ENCODE measurements around the gene LRFN2.

The LRFN2 gene

DNA sequence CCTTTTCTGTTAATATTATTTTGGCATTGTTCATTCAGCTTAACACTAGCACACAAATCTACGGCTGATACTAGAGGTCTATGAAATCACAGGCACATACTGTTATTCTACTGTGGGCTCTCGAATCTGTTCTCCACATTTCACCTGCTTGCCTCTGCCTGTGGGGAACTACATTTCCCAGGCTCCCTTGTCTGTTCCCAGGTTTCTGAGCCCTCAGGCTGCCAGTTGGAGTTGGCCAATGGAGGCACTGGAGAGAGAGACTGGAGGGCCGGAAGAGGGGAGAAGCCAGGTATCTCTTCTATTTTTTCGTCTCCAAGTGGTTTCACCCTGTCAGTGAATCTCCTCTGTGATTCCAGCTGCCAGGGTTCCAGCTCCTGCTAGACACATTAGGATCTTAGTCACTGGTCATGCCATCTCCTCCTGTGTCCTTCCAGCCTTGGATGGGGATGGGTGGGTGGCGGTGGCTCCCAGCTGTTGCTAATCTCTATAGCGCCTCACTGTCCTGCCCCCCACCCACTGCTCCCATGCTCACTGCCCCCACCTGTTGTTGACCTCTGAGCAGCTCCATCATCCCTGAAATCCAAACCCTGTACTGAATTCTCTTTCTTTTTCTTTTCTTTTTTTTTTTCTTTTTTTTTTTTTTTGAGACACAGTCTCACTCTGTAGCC, 188.2 kb downstream of the LRFN2 start:
- DNase-seq (ENCODE audit: low spot score): no peak

GRCh38 chr6:40398034-40398691, 189.0 kb downstream of the LRFN2 start:
- DNase-seq (ENCODE audit: low spot score): no peak

DNA sequence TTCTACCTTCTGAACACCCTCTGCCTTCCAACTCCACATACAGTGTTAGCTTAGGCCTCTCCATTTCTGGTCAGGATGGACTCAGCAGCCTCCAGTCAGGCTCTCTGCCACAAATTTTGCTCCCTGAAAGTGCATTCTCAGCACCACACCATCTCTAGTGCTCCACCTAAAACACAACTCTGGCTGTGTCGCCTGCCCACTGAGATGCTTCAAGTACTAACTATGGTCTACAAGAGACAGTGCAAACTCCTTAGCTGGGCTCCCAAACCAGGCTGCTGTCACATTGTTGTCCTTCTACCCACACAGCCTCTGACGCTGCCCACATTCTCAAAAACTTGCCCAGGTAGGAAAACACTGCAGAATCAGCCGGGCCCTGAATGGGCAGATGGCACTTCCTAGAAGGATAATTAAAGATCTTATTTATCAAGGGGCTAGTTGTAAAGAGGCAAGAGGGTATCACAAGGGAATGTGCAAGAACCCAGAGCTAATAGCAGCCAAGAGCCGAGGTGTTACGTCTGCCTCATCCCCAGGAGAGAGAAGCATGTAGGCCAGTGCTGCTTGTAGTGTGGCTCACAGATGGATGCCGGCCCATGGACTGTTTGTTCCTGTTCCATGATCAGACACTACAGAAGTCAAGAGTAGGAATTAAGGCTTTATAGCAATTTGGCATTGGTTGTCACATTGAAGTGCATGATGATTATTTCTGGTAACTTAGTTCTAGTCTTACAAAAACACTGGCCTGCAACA, 189.7 kb downstream of the LRFN2 start:
- DNase-seq (ENCODE audit: low spot score): no peak

GRCh38 chr6:40395698-40396076, 191.5 kb downstream of the LRFN2 start:
- no peak for DNase-seq (ENCODE audit: low spot score)

DNA sequence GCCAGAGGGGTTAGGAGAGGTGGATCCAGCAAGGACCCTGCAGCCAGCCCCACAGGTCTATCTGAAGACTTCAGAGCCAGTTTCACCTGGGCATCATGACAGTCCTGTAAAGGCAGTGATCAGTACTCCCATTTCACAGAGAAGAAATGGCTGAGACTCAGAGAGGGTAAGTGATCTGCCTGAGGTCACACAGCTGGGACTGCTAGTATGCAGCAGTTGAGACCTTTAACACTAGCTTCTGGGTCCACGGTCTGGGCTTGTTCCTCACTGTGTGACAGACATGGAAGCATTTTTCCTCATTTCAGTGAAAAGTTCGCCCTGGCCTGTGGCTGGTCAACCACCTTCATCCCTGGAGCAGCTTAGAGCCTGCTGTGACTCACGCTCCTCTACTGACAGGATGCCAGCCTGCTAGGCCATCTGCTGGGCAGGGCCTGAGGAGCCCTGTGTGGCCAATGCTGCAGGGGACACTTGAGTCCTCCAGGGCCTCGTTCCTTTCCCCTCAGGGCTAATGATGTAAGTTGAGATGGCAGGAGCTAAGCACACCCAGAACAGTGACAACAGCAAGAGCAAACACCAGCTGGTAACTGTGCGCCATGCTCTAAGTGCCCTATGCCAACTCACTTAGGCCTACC, 192.0 kb downstream of the LRFN2 start:
- DNase-seq (ENCODE audit: low spot score): no peak

DNA sequence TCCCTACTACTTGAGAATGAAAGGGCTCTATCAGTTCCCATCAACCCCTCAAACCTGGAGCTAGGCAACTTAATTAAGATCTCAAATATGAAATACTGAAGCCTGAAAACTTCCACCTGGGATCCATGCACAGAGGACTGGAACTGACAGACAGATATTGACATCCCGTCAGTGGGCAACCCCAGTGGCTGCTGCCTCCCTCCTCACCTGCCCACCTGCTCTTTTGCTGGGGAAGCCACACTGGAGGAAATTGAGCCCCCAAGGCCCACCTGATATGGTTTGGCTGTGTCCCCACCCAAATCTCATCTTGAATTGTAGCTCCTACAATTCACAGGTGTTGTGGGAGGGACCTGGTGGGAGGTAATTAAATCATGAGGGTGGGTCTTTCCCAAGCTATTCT, 192.8 kb downstream of the LRFN2 start:
- DNase-seq (ENCODE audit: low spot score): no peak

- DNase-seq (ENCODE audit: low spot score): no peak
Observed at GRCh38 chr6:40393641-40394040, 193.5 kb downstream of the LRFN2 start.

- no peak for DNase-seq (ENCODE audit: low spot score)
Observed at GRCh38 chr6:40392589-40392988, 194.6 kb downstream of the LRFN2 start.

GRCh38 chr6:40391851-40392517, 195.2 kb downstream of the LRFN2 start:
- DNase-seq (ENCODE audit: low spot score): no peak

- DNase-seq (ENCODE audit: low spot score): no peak
Observed at GRCh38 chr6:40391086-40391485, 196.1 kb downstream of the LRFN2 start.

DNA sequence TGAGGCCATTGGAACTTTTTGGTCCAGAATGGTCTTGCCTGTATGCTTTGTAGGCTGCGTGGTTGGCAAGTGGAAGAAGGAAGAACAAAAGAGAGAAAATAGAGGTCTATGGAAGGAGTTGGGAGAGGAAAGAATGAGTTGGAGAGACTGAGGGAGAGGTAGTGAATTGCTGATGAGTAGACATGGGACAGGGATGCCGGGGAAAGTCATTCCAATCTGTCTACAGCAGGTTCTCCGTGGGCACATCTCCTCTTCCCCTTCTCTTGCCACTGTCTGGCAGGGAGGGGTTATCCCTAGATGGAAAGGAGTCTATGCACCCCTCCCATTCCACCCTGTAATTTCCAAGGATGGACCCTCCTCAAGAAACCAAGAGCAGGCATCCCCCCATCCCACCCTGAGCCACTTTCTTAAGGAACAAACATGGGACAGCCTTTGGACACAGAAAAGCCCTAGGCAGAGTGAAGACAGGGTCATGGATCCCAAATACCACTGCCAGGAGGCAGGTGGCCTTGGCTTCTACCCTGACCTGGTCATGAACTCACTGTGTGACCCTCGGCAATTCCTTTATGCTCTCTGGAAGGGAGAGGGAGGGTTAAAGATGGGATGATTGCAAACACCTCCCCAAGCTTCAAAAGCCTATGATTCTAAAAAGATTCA, 196.9 kb downstream of the LRFN2 start:
- no peak for DNase-seq (ENCODE audit: low spot score)

DNA sequence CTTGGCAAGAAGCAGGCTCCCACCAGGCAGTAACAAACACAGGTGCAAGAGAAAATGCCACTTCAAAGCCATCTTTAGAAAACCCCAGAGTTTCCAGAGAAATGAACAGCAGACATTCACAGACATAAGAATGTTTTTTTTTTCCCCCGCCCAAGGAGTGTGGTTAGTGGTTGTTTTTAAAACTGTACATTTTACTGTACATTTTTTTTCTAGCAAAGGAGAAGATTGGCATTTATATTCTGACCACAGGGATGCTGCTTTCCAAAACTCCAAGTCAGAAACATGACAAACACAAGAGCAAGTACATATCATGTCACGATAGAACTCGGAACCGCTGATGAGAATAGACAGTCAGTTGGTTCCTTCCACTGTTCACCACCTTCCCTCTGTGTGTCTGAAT, 197.9 kb downstream of the LRFN2 start:
- no peak for DNase-seq (ENCODE audit: low spot score)

GRCh38 chr6:40387871-40388264, 199.3 kb downstream of the LRFN2 start:
- DNase-seq (ENCODE audit: low spot score): no peak

DNA sequence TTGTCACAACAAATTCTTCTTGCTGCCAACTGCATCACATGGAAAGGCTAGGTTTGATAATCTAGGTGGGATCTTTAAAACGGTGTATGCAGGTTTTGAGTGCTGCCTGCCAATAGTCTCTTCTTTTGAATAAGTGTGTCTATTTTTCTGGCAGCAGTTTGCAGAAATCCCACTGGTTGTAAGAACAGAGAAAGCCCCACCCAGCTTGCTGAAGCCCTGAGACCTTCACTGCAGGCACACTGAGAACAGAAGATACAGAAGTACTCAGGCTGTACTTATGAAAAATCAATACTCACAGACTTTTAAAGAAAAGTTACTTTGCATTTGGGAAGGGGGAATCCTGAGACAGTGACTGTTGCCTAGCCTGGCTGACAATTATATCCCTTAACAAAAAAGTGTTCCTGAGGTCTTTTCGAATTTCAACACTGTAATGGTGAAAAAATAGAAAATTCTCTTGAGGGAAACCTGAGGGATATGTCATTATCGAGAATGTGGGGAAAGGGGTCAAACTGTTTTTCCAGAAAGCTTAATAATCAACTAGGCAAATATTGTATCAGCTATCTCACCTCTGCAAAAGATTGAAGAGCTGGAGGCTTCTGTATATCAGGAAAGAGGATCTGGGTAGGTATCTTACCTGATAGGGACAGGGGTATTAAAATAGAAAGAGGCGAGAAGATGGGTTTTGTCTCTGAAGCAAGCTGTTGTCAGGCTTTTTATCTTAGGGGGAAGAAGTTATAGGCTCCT, 199.9 kb downstream of the LRFN2 start:
- no peak for DNase-seq (ENCODE audit: low spot score)

GRCh38 chr6:40386200-40386599, 201.0 kb downstream of the LRFN2 start:
- no peak for DNase-seq (ENCODE audit: low spot score)

DNA sequence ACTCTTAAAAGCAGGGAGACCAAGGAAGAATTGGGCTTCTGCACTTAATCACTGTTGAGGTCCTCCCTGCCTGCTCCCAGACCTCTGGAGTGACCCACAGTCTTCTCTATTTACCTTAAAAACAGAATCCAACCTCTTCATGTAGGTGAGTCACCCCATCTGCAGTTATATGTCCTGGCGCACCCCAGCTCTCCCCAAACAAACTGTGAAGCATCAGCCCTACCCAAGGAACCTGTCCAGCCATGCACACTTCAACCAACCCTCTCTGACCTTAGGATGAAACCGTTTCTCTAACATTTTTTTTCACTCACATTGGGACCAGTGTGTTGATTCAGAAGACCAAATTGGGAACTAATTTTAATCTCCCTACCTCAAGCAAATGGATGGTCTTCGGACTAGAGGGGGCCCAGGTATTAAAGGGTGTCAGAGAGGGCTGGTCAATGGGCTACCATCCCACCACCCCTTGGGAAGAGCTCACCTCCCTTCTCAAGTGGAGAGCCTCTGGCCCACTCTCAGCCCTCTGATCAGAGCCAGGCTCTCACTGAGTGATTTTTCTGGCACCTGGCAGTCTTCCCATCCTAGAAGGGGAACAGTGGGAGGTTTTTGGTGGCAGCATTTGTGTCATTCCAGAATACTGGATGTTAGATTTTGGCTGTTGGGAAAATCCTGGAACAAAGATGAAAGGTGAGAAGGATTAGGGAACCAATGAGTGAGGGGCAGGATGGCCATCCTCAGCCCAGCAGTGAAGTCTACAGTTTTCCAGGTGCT, 203.6 kb downstream of the LRFN2 start:
- DNase-seq (ENCODE audit: low spot score): no peak

GRCh38 chr6:40380271-40380670, 206.9 kb downstream of the LRFN2 start:
- no peak for DNase-seq (ENCODE audit: low spot score)

DNA sequence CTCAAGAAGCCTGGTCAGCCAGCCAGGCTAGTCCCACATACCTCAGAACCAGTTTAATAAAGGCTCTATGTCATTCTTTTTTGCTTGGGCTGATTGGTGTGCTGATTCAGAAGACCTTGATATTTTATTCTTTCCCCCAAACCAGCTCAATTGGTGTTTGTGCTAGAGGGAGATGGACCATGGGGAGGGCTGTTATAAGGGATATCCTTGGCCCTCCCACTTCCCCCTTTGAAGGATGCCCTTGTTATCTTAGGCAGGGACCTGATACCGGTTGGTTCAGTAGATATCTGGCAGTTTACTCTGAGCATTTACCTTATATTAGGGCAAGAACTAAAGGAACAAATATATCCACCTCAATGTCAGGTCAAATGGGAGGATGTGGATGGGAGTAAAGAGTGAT, 207.4 kb downstream of the LRFN2 start:
- no peak for DNase-seq (ENCODE audit: low spot score)

- no peak for DNase-seq (ENCODE audit: low spot score)
Observed at GRCh38 chr6:40378725-40379074, 208.5 kb downstream of the LRFN2 start.

DNA sequence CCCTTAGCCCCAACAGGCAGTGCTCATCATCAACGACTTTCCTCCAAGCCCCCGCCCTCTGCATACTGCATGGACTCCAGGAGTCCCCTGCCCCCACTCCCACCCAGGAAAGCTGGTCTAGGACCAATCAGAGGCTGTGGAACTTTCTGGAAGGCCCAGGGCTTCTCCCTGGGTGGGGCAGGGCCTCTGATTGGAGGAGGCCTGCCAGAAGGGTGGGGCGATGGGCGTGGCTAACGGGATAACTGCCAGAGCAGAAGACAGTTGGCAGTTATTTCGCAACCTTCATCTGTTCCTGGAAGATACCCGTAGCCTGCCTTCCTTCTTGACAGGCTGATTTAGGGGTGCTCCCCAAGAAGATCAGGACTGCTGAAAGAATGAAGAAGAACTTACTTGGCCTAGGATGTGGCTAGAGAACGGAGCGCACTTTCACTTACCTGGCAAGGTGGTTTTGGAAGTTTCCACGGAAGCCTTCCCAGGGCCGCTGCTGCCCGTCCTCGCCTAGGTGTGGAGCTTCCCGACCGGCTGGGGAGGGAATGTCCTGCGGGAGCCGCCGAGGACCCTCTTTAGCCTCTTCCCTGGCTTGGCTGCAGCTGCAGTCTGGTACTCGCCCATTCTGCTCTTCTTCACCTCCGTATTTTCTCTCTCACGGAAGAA, 209.0 kb downstream of the LRFN2 start:
- DNase-seq (ENCODE audit: low spot score): no peak
